NCI-H460 (cell line): ENCODE results near the gene GADD45GIP1. TPM values are rescaled to one million over a fixed set of nuclear protein-coding genes. Genes with fewer than 3 reads are reported as not detected.
A peak's percentile ranks its signal among the peaks of the same experiment; 100 is the strongest.
"Not testable (repeated sequence)": the region's sequence is repeated elsewhere in the genome, so short reads cannot be mapped to it uniquely, and the experiment has no call there.

Experiments used
- DNase-seq: peaks from one replicate; pipeline ENCODE4 v3.0.0-alpha.2; 2016; ENCODE audit warnings: low read depth; ENCODE audit errors: extremely low read depth
- total RNA-seq: library from RNA; depleted of rRNA; stranded (reverse); fragments of >200 nt; shearing (Covaris generic); gene quantifications from 2 replicates; pipeline ENCODE4 v1.2.3, GENCODE V29; 2014

The GADD45GIP1 gene
- total RNA-seq, 1 experiment from 2014 or later: 24.7 TPM

DNA sequence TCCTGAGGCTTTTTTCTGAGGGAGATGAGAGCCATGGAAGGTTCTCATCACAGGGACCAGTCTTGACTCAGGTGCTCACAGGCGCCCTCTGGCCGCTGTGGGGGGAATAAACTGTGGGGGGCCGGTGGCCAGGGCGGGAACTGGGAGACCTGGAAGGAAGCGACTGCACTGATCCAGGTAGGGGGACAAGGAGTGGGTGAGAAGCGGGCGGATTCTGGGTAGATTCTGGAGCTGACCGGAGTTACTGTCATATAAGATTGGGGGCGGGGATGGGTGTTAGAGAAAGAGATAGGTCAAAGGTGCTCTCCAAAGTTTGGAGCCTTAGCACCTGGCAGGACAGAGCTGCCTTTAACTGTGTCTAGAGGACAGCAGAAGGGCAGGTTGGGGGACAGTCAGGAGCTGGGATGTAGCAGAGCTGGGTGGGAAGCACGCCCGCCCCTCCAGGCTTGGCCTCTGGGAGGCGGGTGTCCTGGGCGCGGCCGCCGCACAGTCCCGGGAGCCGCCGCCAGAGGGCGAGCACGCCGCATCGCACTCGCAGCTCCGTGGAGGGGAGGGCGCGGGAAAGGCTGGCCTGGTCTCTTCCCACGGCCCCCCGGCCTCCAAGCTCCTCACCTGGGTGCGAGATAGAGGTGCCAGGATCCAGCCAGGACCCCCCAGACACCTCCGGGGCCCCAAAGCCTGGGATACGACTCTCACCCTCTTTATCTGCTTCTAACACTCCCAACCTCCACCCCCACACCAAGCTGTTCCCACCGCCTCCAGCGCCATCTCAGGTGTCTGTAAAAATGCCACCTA is 8.2 kb upstream of the GADD45GIP1 start:
- peak; percentile 74 for DNase-seq

DNA sequence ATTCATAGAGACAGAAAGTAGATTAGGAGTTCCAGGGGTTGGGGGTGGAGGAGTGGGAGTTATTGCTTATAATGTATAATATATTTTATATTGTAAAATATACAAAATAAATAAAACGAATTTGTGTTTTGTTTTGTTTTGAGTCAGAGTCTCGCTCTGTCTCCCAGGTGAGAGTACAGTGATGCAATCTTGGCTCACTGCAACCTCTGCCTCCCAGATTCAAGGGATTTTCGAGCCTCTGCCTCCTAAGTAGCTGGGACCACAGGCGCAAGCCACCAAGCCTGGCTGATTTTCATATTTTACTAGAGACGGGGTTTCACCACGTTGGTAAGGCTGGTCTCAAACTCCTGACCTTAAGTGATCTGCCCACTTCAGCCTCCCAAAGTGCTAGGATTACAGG is 2.5 kb upstream of the GADD45GIP1 start:
- DNase-seq: no peak

DNA sequence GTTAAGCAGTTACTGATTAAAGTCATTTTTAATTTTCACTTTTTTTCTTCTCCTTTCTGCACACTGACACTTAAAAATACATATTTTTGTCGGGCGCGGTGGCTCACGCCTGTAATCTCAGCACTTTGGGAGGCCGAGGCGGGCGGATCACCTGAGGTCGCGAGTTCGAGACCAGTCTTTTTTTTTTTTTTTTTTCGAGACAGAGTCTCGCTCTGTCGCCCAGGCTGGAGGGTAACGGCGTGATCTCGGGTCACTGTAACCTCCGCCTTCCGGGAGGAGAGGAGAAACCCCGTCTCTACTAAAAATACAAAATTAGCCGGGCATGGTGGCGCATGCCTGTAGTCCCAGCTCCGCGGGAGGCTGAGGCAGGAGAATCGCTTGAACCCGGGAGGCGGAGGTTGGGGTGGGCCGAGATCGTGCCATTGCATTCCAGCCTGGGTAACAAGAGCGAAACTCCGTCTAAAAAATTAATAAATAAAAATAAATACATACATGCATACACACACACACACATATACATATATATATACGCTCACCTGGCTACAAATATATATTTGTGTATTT is 448 bp upstream of the GADD45GIP1 start:
- DNase-seq: not testable (repeated sequence)

DNA sequence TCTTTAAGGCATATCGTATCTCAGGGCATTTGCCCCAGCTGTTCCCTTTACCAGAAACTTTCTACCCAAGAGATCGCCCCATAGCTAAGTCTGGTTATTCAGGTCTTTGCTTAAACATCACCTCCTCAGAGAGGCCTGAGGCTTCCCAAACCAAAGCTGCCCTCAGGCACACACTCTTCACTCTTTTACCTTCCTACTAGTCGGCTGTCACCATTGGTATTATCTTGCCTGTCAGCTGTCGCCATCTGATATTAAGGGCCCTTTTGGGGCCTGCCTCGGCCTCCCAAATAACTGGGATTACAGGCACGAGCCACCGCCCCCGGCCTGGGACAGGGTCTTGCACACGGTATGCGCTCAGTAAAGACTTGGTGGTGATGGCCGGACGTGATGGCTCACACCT is 1.0 kb downstream of the GADD45GIP1 start:
- DNase-seq: no peak

DNA sequence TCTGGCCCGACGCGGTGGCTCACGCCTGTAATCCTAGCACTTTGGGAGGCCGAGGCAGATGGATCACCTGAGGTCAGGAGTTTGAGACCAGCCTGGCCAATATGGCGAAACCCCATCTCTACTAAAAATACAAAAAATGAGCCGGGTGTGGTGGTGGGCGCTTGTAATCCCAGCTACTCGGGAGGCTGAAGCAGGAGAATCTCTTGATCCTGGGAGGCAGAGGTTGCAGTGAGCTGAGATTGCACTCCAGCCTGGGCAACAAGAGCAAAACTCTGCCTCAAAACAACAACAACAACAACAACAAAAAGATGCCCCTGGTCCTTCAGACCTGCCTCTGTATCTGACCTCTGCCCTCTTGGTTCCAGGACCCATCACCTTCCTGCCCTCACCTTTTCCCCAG is 1.4 kb downstream of the GADD45GIP1 start:
- DNase-seq: not testable (repeated sequence)

DNA sequence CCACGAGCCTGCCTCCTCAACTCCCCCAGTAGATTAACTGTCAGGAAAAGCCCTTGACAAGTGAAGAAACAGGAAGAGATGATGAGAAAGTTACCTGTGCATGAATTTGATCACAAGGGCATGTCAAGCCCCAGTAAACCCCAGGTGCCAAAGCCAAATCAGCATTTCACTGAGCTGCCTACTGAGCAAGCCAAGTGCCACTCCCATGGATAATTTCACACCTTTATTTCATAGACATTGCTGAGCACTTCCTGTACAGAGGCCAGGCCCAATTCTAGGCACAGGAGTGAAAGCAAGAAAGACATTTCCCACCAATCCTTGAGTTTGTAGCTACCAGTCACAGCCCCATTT is 2.4 kb downstream of the GADD45GIP1 start:
- no peak for DNase-seq

DNA sequence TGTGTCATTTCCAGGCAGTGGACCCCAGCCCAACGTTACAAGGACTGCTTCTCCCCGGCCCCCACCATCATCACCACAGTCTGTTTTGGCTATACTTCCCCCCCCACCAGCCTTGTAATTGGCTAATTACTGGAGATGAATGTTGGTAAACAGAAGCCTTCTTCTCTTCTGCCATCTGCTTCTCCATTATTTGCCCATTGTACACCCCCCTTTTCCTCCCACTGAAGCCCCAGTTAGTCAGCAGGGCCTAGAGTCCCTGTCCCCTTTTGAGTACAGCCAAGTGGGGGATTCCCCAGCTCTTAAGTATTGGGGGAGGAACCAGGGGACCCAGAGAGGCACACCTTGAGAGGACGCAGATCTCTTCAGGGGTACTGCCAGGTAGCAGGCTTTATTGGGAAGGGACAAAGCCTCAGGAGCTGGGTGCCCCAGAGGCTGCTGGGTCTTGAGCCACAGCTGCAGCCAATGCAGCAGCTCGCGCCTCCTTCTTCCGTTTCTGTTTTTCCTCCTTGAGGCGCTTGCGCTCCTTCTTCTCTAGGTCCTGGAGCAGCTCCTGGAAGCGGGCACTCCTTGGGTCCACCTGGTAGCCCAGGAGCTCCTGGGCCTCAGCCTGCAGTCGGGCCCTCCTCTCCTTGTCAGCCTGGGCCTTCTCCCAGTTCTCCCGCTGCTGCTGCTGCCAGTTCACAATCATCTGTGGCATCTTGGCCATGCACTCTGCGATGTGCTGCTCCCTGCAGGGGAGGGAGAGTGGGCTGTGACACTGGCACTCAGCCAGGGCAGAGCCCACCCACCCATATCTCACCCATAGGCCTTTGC is 3.0 kb downstream of the GADD45GIP1 start:
- no peak for DNase-seq

DNA sequence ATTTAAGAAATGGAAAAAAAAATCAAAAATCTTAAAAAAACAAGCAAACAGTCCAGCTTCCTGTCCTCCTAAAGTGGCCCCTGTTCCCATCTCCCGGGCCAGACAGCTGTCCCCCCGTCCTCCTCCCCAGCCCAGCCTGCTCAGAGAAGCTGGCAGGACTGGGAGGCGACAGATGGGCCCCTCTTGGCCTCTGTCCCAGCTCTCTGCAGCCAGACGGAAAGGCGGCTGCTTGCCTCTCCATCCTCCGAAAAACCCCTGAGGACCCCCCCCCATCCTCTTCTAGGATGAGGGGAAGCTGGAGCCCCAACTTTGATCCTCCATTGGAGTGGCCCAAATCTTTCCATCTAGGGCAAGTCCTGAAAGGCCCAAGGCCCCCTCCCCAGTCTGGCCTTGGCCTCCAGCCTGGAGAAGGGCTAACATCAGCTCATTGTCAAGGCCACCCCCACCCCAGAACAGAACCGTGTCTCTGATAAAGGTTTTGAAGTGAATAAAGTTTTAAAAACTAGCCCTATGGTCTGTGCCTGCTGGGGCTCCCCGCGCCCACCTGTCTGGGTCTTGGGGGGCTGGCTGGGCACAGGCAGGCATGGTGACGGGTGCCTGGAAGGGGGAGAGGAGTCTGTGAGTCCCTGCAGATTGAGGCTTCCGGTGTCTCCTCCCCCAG is 3.8 kb downstream of the GADD45GIP1 start:
- DNase-seq: no peak

DNA sequence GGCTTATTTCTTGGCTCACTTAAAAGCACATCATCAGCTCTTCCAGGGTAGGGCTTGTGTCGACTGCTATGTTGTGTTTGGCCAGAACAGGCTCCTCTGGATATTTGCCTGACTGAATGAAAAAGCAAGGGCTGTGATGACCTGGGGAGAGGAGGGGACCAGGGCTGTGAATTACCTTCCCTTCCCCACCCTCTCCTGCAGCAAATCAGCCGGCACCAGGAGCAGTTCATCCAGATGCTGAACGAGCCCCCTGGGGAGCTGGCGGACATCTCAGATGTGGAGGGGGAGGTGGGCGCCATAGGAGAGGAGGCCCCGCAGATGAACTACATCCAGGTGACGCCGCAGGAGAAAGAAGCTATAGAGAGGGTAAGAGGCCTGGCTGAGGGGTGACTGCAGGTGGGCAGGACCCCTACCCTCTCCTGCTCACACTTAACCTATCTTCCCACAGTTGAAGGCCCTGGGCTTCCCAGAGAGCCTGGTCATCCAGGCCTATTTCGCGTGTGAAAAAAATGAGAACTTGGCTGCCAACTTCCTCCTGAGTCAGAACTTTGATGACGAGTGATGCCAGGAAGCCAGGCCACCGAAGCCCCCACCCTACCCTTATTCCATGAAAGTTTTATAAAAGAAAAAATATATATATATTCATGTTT is 4.4 kb downstream of the GADD45GIP1 start:
- no peak for DNase-seq

DNA sequence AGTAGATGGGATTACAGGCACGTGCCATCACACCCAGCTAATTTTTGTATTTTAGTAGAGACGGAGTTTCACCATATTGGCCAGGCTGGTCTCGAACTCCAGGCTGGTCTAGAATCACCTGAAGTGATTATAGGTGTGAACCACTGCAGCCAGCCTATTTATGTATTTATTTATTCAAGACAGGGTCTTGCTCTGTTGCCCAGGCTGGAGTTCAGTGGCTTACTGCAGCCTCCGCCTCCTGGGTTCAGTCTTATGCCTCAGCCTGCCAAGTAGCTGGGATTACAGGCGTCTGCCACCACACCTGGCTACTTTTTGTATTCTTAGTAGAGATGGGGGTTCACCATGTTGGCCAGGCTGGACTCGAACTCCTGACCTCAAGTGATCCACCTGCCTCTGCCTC is 5.0 kb downstream of the GADD45GIP1 start:
- not testable (repeated sequence) for DNase-seq

DNA sequence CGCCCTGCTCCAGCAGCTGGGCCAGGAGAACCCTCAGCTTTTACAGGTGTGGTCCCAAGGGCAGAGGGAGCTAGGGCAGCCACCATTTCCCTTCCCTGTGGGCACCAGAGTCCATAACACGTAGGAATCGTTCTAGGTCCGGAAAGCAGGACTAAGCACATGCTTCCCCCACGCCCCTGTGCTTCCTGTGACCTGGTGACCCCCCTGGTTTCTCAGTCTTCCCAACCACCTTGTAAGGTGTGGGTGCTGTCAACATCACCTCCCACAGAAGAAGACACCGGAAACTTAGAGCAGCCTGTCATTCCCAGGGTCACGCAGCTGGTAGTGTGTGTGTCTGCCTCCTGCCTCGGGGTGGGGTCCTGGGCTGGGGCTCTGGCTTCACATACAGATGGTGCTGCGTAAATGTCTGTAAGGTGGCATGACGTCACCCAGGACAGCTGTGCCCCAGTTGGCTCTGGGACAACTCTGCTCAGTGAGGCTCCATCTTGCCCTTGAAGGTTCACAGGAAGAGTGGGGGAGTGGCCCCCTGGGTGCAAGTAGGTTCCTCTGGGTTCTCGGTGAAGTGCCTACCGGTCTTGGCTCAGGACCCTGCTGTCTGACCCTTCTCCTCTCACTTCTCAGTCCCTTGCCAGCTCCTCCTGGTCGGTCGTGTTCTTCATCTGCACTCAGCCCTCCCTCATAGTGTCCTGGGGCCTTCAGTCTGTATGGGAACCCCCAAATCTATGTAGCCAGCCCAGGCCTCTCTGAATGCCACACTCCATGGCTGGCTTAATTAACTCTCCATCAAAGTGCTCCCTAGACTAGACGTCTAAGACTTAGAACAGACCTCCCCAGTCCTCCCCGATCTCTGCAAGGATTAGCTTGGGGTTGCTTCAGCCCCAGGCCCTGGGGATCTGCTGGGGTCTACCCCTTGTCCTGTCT is 7.4 kb downstream of the GADD45GIP1 start:
- DNase-seq: no peak

DNA sequence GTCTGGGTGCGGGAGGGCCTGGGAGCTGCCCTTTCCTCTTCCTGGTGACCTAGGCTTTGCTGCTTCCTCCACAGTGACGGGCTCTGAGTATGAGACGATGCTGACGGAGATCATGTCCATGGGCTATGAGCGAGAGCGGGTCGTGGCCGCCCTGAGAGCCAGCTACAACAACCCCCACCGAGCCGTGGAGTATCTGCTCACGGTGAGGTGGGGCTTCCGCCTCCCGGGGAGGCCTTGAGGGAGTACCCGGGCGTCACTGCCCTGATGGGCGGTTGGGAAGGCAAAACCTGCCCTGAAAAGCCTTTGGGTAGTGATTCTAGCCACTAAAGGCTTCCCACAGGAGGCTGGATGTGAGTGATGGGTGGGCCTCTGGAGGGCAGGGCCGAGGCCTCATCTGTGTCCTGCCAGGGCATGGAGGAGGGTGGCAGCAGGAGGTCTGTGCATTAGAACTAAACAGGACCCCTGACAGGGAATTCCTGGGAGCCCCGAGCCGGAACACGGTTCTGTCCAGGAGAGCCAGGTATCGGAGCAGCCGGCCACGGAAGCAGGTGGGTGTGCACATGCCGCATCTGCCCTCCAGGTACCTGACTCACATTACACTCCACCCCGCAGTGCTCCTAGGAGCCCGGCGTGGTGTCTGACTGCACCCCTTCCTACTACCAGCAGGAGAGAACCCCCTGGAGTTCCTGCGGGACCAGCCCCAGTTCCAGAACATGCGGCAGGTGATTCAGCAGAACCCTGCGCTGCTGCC is 8.2 kb downstream of the GADD45GIP1 start:
- no peak for DNase-seq

DNA sequence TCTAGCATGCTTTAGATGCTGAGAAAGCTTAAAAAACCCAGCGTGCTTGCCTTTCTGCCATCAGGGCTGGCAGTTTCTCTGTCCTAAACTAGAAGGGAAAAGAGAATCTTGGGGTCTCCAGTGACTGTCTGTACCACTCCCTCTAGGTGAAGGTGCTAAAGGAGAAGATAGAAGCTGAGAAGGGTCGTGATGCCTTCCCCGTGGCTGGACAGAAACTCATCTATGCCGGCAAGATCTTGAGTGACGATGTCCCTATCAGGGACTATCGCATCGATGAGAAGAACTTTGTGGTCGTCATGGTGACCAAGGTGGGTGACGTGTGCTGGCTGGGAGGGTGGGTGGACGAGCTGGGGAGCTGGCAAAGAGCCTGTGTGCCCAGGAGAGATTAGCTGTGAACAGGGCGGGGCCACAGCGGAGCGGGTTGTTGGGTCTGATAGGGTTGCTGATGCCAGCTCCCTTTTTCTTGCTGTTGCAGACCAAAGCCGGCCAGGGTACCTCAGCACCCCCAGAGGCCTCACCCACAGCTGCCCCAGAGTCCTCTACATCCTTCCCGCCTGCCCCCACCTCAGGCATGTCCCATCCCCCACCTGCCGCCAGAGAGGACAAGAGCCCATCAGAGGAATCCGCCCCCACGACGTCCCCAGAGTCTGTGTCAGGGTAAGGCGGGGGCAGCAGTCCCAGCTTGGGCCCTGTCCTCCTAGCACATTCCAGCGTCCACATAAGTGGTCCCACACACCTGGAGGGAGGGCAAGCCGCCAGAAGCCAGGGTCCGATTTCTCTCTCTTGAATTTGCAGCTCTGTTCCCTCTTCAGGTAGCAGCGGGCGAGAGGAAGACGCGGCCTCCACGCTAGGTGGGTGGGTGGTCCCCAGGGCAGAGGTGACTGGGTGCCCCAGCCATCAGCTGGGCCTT is 9.1 kb downstream of the GADD45GIP1 start:
- no peak for DNase-seq

DNA sequence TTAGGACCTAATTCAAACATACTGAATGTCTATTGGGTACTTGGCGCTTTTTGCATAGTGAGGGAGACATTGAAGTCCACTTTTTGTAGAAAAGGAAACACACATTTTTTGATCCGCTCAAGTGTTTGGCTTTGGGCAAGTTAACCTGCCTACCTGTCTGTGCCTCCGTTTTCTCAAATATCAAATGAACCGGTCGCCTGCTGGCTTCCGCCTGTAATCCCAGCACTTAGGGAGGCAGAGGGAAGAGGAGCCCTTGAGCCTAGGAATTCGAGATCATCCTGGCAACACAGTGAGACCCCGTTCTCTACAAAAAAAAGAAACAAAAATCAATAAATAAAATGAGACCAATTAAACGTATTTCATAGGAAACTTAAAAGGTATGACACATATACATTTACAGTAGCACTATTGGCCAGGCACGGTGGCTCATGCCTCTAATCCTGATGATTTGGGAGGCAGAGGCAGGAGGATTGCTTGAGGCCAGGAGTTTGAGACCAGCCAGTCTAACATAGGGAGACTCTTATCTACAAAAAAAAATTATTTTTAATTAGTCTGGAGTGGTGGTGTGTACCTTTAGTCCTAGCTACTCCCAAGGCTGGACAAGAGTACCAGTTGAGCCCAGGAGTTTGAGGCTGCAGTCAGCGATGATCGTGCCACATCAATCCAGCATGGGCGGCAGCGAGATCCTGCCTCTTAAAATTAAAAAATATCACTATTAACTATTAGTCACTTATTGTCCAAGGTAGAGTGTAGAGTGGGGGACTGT is 10.1 kb downstream of the GADD45GIP1 start:
- DNase-seq: no peak

DNA sequence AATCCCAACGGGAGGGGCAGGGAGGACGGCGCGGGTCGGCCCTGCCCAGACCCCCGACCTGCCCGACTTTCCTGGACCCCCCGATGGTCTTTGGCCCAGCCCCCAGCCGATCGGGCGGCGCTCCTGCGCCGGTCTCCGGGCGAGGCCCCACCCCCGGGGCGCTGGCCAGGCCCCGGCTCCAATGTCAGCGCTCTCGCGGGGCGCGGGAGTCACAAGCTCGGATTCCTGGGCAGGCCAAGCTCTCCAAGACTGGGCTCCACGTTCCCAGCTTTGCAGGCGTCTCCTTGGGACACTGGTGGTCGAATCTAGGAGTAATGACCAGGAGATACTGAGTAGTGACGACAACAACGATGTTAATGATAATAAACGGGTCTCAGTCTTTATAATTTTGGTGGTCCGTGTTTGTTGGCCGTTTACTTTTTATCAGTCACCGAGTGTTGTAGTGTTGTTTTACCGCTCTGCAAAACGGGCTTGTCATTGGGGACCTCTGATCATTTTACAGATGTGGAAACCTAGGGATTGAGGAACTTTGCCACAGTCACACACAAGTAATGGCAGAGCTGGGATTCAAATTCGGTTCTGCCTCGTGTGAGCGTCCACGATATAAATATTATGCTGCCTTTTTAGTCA is 10.8 kb downstream of the GADD45GIP1 start:
- DNase-seq: no peak

DNA sequence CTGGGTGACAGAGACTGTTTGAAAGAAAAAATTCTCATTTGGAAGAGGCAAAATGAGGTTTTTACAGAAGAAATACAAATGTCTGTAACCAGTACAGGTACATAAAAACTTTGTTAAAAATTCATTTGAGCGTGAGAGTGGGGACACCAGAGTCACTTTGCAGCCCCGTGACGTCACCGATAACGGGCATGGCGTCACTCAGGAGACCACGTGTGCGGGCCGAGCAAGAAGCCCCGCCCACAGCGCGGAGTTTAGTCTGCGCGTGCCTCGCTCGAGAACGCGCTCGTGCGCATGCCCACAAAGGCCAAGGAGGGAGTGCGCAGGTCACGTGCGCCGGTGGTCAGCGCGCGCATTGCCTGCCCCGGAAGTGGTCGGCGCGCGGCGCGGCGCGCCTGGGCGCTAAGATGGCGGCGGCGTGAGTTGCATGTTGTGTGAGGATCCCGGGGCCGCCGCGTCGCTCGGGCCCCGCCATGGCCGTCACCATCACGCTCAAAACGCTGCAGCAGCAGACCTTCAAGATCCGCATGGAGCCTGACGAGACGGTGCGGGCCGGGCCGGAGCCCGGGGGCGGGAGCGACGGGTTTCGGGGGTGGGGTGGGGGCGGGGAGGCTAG is 11.4 kb downstream of the GADD45GIP1 start, which contains the start of gene RAD23A:
Gene RAD23A (plus strand): TSS at position 384 of the 613 bp plus-strand sequence. CDS start 87 bp downstream, at position 471.
- peak; percentile 96 for DNase-seq
